HG02610 (cell line): Measurements from ENCODE around the gene ASPA.
"Not testable (repeated sequence)": the region's sequence is repeated elsewhere in the genome, so short reads cannot be mapped to it uniquely, and the experiment has no call there.

Source experiments
- ATAC-seq: cut with Tn5 transposase; IDR thresholded peaks from one replicate; pipeline ENCODE4 v1.9.1; 2021; ENCODE audit warnings: mild to moderate bottlenecking, moderate library complexity; ENCODE audit not compliant: unreplicated experiment

Gene ASPA

DNA sequence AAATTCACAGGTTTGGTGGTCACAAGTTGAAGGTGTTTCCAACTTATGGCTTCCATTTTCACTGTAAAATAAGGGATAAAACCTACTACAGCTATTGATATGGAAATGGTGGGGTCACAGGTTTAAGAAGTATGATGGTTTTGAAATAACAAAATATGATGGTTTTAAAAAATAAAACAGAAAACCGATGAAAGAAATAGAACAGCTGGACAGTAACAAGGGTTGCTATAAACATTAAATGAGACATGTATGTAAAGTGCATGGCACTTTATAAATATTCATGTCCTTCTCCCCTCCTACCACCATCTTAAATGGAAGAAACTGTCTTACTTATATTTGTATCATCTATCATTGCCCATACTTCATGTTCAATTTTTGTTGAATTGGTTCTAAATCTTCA lies 31.3 kb downstream of the ASPA start:
- no peak for ATAC-seq

DNA sequence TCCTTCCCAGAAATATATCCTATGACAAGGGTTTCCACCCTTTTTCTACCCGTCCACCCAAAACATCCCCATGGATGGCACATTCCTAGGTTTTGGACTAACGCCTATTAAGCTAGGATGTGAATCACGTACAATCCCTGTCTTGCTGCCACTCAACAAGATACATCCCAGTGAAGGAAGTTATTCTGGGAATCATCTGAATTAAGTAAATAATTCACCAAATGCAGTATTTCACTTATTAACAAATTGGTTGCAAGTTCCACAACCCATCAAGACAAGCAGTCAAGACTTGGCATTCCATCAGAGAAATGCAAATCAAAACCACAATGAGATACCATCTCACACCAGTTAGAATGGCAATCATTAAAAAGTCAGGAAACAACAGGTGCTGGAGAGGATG lies 32.1 kb downstream of the ASPA start:
- ATAC-seq: no peak

DNA sequence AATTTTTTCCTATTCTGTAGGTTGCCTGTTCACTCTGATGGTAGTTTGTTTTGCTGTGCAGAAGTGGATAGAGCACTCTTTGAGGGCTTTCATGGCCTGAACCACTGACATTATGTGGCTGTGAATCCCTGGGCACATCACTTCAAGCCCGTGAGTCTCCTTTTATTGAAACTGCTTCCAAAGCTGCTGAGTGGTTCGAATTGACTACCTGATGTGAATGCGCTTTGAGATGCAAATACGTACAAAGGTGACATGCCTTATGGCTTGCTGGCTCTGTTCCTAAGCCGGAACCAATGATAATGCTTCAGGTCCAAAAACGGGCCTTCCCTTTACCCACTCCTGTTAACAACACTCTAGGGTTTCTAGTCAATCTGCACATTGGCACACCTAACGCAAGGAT lies 34.3 kb downstream of the ASPA start:
- ATAC-seq: no peak

DNA sequence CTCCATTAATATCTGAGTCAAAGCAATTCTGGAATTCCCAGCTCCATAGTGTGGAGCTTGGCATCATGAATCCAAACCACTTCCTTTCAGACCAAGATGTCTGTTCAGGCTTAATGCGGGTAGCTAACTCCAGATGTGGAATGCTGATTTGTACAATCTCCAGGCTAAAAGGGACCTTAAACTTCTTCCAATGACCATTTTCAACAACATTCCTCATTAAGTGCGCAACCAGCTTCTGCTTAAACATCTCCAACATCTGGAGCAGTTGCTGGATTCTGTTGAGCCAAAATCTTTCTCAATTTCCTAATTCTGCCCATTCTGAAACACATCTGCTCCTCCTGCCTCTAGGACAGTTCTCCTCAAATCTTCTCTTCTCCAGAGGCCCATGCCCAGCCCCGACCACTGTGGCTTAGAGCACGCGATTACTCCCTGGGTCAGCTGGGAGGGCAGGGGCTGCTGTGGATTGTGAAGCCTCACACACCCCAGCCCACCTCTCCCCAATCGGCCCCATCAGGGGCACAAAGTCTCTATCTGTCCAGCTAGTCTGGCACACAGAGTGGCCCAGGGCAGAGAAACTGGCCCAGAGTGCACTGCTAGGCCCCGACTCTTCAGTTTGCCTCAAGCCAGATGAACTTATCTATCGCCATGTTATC lies 36.2 kb downstream of the ASPA start:
- no peak for ATAC-seq

DNA sequence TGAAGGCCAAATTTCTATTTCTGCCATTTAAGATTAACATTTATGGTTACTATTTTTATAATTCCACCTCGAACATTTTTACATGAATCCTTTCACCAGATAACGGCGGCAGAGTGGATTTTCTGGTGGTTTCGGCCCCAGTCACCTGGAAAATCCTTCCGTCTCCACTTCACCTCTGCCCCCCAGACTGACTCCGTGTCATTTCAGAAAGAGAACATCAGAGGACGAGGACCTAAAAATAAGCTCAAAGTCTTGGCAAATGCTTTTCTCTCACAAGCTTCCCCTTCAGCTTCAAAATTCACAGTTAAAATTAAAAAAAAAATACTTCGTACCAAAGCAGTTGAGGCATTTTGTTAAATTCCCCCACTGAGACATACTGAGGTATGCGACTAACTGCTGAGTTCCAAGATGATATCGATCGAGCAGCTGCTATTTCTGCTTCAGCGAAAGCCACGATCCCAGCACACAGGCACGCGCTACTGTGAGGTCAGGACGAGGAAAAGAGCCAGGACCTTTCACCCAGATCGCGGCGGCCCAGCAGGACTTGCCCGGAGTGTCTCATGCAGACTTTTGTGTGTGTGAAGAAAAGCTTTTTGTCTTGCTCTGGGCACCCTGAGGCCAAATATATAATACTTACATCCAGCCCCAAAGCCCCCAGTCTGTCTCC lies 36.8 kb downstream of the ASPA start:
- ATAC-seq: no peak

DNA sequence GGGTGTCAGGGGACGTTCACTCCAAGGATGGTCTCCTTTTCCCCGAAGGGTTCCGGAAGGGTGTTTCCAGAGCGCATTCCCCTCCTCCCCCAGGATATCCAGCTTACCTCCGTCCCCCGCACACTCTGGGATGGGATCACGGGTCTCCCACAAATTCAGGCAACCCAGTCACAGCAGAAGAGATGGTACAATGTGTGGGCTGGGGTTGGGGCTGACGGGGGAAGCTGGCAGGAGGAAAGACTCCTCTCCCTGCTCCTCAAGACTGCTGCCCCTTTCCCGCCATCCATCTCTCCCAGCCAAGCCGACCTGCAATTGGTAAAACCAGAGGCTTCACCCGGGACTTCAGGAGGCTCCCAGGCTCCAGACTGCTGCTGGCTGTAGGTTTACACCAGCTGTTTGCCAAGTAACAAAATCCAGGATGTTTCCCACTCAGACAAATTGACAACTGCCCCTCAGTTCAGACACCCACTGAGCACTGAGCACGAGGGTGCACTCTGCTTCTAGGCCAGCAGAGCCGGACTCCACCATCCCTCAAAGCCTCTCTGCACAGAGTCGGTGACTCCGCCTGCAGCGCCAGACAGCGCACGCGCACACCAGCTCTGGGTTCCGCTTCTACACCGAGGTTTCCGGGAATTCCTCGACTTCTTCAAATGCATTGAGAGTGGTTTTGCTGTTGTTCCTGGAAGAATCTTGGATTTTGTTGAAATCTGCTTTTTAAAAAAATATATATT lies 37.7 kb downstream of the ASPA start:
- no peak for ATAC-seq

DNA sequence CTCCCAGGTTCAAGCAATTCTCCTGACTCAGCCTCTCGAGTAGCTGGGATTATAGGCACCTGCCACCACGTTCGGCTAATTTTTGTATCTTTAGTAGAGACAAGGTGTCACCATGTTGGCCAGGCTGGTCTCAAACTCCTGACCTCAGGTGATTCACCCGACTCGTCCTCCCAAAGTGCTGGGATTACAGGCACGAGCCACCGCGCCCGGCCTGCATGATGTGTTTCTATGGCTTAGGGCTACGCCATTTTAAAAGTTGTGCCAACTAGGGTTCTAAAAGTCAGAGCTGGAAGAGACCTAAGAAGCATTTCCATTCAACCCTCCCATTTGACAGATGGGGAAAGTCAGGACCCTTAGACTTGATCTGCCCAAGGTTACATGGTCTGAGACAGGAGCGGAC lies 38.4 kb downstream of the ASPA start:
- not testable (repeated sequence) for ATAC-seq

DNA sequence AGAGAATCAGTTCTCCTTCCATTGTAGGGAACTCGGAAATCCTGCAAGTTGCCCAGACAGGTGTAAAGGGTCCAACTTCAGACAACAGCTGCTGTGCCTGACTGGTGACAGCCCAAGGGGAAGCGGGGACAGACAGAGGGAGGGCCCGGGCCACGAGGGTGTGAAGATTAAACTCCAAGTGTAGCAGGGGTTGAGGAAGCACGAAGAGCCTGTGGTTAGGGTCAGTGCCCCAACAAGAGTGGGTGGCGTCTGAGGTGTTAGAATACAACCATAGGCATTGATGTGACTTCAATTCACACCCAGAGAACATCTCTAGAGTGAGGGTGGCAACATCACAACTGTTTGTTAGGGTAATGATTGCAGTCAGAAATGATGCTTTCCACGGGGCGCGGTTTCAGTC lies 39.1 kb downstream of the ASPA start:
- ATAC-seq: no peak

DNA sequence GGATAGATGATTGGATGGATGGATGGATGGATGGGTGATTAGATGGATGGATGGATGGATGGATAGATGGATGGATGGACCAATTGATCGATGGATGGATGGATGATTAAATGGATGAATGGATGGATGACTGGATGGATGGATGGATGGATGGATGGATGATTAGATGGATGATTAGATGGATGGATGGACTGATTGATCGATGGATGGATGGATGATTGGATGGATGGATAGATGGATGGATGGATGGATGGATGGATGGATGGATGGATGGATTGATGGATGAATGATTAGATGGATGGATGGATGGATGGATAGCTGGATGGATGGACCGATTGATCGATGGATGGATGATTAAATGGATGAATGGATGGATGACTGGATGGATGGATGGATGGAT lies 43.7 kb downstream of the ASPA start:
- not testable (repeated sequence) for ATAC-seq

DNA sequence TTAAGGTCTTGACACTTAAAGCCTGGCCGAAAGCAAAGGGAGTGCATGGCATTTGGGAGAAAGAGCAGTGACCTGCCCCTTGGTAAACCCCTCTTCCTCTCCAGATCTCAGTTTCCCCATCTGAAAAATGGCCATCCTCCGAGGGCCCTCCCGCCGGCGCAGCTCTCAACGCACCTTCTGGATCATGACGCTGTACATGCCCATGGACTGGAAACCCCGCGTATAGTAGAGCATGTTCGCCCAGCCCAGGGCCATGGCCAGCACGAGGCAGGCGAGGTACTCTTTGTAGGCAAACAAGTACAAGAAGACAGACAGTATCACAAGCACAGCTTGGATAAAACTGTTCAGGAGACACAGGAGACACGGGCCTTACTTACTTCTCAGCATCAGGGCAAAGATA lies 48.2 kb downstream of the ASPA start:
- ATAC-seq: no peak

DNA sequence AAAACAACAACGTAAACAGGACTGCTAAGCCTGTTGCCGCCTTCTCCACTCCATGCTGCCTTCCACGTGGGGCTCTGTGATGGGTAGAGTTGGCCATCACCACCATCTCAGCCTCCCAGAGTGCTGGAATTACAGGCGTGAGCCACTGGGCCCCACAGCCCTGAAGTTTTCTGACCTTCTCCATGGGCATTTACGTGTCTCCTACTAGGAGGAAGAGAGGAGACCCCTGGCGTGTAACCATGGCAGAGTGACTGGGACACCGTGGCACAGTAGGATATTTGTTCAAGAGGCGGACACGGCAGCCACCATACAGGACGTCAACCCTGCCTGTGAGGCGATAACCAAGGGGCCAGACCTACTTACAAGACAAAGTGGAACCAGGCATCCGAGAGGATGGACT lies 50.7 kb downstream of the ASPA start:
- no peak for ATAC-seq

DNA sequence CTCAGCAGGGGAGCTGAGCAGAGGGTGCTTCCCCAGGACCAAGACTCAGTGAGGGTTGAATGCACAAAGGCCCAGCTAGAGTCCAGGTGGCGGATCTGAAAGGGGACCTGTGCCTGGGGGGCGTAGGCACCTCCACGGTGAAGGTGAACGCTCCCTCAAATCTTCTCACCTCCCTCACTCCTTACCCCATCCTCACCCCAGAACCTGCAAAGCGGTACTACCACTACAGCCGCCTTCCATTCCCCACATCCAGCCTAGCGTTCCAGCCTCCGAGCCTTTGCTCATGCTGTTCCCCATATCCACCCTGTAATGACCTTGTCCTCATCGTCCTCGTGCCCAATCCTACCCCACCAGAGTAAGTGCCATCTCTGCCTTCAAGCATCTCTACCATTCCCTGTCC lies 51.2 kb downstream of the ASPA start:
- ATAC-seq: no peak

DNA sequence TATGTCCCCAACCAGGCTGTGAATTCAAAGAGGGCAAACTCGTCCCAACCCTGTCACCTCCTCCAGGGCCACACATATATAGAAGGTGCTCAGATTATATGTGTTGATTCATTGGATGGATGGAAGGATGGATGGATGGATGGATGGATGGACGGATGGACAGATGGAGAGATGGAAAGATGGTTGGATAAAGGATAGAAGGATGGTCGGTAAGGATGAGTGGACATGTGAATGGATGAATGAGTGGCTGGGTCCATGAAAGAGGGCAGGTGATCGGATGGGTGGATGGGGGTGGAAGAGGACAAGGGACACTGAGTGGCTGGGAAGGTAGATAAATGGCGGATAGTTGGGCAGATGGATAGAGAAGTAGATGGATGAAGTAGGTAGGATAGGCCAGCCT lies 51.7 kb downstream of the ASPA start:
- no peak for ATAC-seq

DNA sequence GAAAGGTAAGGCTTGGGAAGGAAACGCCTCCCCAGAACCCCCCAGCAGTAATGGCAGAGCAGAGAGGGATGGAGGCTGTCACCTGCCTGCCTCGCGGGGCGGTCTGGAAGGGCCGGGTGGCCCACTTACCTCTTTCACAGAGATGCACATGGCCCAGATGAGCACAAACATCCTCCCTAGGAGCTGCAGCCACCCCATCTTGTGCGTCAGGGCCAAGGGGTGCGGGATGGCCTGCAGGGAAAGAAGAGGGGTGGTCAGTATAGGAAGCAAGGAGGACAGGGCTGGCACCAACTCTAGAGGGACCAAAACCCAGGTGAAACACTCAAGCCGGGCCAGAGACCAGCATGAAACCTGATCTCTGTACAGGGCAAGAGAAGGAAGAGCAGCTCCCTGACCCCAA lies 52.1 kb downstream of the ASPA start:
- ATAC-seq: no peak

DNA sequence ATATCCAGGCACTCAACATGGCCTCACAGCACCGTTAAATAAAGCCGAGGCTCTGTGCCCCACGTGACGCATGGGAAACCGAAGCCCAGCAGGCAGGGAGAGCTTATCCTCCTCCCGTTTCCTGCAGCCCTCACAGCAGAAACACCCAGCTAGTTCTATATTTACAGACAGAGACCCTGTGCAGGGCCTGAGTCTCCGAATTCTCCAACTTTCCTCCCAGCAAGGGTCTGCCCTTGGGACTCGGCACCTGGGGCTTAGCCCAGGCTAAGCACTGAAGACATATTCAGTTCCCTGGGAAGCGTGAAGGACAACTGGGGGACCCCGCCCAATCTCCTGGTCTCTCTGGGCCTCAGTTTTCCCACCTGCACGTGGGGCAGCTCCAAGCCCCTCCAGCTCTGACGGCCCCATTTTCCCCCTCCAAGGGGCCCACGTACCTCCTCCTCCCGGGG lies 52.6 kb downstream of the ASPA start:
- ATAC-seq: no peak

DNA sequence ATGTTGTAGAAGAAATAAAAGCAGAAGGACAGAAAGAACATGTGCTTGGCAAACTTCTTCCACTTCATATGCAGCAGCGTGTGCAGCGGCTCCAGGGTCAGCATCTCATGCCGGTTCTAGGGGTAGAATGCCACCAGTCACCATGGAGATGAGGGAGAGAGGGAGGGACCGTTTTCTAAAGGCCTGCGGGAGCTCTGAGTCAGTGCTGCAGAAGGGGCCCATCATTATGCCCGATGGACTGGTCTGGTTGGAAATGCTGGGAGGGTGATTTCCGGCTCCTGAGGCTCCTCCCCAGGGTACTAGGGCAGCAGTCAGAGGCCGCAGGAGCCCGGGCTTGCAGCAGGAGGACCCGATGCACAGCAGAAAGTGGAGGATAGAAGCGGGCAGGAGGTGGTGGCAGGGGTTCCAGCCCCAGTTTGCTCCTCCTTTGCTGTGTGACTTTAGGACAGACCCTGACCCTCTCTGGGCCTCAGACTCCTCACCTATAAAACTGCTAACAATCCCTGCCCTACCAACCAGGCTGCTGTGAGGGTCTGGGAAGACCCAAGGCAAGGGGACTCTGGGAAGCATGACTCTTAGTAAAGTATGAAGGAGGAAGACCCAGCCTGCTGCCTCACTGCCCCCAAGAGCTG lies 53.2 kb downstream of the ASPA start:
- ATAC-seq: no peak

DNA sequence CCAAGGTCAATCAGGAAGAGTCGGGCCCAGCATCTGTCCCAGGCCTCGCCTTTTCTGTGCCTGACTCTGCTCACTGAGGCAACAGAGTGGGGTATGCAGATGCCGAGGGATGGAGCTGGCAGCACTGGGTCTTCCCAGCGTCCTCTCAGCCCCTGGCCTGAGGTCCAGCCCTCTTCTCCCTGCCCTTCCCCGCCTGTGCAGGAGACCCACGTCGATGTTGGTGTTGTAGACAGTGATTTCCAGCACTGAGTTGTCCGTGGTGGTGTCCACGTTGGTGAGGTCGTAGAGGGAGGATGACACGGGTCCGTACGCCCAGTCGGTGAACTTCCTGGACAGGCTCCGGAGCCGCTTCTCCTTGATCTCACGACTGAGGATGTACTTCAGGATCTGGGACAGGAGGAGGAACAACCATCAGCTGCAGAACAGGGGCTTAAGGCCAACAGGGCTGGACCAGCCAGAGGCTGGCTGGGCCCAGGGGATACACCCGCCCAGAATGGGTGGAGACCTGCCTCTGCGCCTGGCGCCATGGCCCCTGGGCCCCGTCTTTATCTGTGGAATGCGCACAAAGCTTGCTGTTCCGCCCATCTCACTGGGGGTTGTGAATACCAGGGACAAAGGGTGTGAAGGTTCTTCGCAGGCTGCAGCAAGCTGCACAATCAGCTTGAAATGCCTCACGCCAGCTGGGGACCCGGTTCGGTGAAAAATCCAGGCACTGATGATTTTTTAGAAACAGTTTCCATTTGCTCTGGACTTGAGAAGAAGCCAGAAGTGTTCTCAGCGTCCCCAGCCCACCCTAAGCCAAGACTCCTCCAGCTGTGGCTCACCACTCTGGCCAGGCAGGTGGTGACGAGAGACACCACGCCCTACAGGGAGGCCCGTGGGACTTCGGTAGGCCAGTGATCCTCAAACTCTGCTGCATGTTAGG lies 54.3 kb downstream of the ASPA start:
- ATAC-seq: no peak

DNA sequence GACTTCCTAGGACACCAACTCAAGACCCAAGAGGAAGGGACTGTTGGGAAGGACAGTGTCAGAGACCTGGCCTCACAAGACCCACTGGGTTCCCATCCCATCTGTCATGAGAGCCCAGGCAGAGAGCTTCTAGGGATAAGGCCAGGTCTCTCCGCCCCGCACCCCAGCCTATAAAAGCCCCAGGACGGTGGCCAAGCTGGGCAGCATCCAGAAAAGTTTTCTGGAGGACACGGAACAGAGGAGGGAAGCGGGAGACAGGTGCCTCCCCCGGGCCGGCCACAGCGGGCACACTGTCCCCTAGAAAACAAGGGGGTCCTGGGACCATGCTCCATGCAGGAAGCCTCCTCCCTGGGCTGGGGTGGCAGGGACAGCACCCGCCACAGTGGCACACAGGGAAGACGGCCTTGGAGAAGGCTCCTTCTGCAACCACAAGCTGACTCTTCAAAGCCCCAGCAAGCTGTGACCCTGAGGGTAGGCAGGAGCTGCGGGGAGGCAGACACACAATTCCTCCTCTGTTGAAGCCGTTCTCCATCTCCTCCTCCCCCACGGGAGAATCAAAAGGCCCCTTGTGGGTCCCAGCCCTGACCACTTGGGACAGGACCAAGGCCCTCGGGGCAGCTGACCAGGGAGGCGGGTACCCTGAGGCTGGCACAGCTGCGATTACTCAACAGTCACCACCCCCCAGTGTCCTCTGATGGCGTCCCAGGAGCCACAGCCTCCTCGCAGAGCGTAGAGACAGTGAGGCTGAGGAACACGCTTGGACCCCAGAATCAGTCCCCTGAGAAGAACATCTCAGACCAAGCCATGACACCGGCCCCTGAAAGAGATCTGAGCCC lies 55.7 kb downstream of the ASPA start:
- ATAC-seq: no peak

DNA sequence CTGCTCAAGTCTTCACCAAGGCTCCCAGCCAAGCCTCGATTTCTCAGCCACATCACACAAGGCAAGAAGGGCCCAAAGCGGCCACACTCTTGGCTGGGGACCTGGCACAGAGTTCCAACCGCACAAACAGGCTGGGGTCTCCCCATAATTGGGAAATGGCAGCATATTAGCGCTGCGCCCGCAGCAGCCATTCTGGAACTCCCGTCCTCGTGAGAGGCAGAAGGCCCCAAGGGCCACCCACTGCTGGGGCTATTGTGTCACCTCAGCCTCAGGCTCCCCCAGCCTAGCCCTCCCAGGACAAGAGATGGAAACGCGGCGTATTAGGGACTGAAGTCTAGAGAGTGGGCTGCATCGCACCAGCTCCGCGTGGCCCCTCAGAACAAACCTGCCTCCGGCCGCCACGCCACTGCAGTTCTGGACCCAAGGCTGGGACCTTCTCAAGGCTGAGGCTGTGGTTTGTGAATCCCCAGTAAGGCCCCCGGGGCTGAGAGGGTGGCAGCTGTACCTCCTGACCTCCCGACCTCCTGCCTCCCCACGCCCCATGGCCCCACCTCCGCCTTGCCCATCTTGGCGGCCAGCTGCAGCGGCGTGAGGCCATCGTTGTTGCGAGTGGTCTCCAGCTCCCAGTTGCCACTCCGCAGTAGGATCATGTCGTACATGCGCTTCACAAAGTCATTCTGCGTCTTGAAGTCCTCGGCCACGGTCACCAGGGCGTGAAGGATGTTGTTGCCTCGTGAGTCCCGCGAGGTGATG lies 56.5 kb downstream of the ASPA start:
- ATAC-seq: no peak
